GM21619 (cell line): ENCODE measurements around the gene CACFD1.

Experiments
- ATAC-seq: cut with Tn5 transposase; IDR thresholded peaks from one replicate; pipeline ENCODE4 v1.9.1; 2021; ENCODE audit not compliant: unreplicated experiment

CACFD1 gene

GRCh38 chr9:133515615-133516255 is 56.0 kb downstream of the CACFD1 start:
- no peak for ATAC-seq

GRCh38 chr9:133516256-133516960 is 56.6 kb downstream of the CACFD1 start:
- no peak for ATAC-seq

- ATAC-seq: no peak
Measured at GRCh38 chr9:133516961-133517350, 57.2 kb downstream of the CACFD1 start.

GRCh38 chr9:133517711-133518110 is 57.9 kb downstream of the CACFD1 start:
- no peak for ATAC-seq

- ATAC-seq: no peak
Measured at GRCh38 chr9:133518200-133518599, 58.4 kb downstream of the CACFD1 start.

GRCh38 chr9:133518706-133519449 is 59.1 kb downstream of the CACFD1 start:
- no peak for ATAC-seq

- no peak for ATAC-seq
Measured at GRCh38 chr9:133519693-133520092, 59.9 kb downstream of the CACFD1 start.

- ATAC-seq: no peak
Measured at GRCh38 chr9:133520121-133520835, 60.5 kb downstream of the CACFD1 start.
